Left colon (tissue), 2 donors: ENCODE data around the gene ECSIT. TPM values are rescaled to one million over a fixed set of nuclear protein-coding genes. Genes with fewer than 3 reads are reported as not detected.
"Not testable (repeated sequence)": the region's sequence is repeated elsewhere in the genome, so short reads cannot be mapped to it uniquely, and the experiment has no call there.

Experiments used
- ATAC-seq: fragments of 200-7000 bp; cut with Tn5 transposase; one replicate; pipeline ENCODE4 v1.9.1; 2020; ENCODE audit warnings: mild to moderate bottlenecking, moderate library complexity
- DNase-seq, 2 donors: peaks; one replicate each; pipeline ENCODE4 v3.0.0-alpha.2; 2020
- intact Hi-C, 2 donors: fragments of 100-400 bp; cut with DNase I in 1 of 2; cut with micrococcal nuclease in 1 of 2; formaldehyde crosslinking; loops; one replicate each; pipeline versions ENCODE4 v1.11.2 to v1.14.0; 2022; cut with DNase I, micrococcal nuclease
- total RNA-seq, 2 donors: library from RNA; stranded (reverse); fragmentation: NEBNext Ultra II Directional; extraction: Animal tissue kit (Norgen Biotek cat#: 25700); gene quantifications; one replicate each; pipeline ENCODE4 v1.2.1, GENCODE V29; 2021
- donor health status: DM: no; HTN: no; CAD: no.
- donor health status: DM: yes; HTN: yes; CAD: no.

The ECSIT gene
- total RNA-seq, 2 donors from 2014 or later: 52.8 to 64.5 TPM

- intact Hi-C loops: loop anchor here in 1 of 2 donors (10.0 kb wide), 1 partner anchor 189 kb away; the partner anchor contains the start of gene TSPAN16
- DNase-seq: no peak
- no peak for ATAC-seq
These were observed 45.4 kb downstream of the ECSIT start for GRCh38 chr19:11483366-11484111.

GRCh38 chr19:11482384-11483050 lies 46.4 kb downstream of the ECSIT start:
- intact Hi-C loops: loop anchor here in 1 of 2 donors (10.0 kb wide), 1 partner anchor 188 kb away; the partner anchor contains the start of gene TSPAN16
- DNase-seq (peak; percentile 71 to 87), ATAC-seq (peak; percentile 85)

GRCh38 chr19:11481534-11482383 lies 47.2 kb downstream of the ECSIT start:
- ATAC-seq (peak; percentile 50), DNase-seq (peak in 1 of 2 donors; percentile 39)
- intact Hi-C loops: loop anchor here in 1 of 2 donors (10.0 kb wide), 1 partner anchor 187 kb away; the partner anchor contains the start of gene TSPAN16

GRCh38 chr19:11480715-11481533 lies 48.0 kb downstream of the ECSIT start, which contains the start of gene ELAVL3:
Gene ELAVL3, minus strand, starts transcription at chr19:11481046. Its CDS starts 438 bp downstream, at chr19:11480608.
- no peak for ATAC-seq
- no peak for DNase-seq
- intact Hi-C loops: loop anchor here in 1 of 2 donors (10.0 kb wide), 1 partner anchor 186 kb away; the partner anchor contains the start of gene TSPAN16

GRCh38 chr19:11479898-11480714 lies 48.8 kb downstream of the ECSIT start:
- intact Hi-C loops: loop anchor here in 1 of 2 donors (10.0 kb wide), 1 partner anchor 185 kb away; the partner anchor contains the start of gene TSPAN16
- ATAC-seq (no peak), DNase-seq (no peak)

- DNase-seq: peak in 1 of 2 donors; percentile 36
- ATAC-seq: peak; percentile 59
- intact Hi-C loops: no loop called here
These were observed 49.6 kb downstream of the ECSIT start for GRCh38 chr19:11479090-11479897.

- ATAC-seq: no peak
- no peak for DNase-seq
- intact Hi-C loops: no loop called here
These were observed 50.5 kb downstream of the ECSIT start for GRCh38 chr19:11478167-11479089.

GRCh38 chr19:11475861-11476260 lies 53.1 kb downstream of the ECSIT start:
- DNase-seq: no peak
- no peak for ATAC-seq
- intact Hi-C loops: no loop called here

- intact Hi-C loops, DNase-seq, ATAC-seq: not testable (repeated sequence)
These were observed 53.6 kb downstream of the ECSIT start for GRCh38 chr19:11475343-11475742.

- DNase-seq: no peak
- intact Hi-C loops: no loop called here
- no peak for ATAC-seq
These were observed 55.2 kb downstream of the ECSIT start for GRCh38 chr19:11473725-11474124.

GRCh38 chr19:11468266-11468845 lies 60.6 kb downstream of the ECSIT start:
- intact Hi-C loops, ATAC-seq, DNase-seq: not testable (repeated sequence)

GRCh38 chr19:11465600-11465999 lies 63.3 kb downstream of the ECSIT start:
- ATAC-seq (no peak), DNase-seq (no peak)
- intact Hi-C loops: no loop called here

- DNase-seq (no peak), ATAC-seq (no peak)
- intact Hi-C loops: no loop called here
These were observed 64.3 kb downstream of the ECSIT start for GRCh38 chr19:11464333-11465265.

- intact Hi-C loops: no loop called here
- DNase-seq: no peak
These were observed 65.5 kb downstream of the ECSIT start for GRCh38 chr19:11463391-11463790.

More at GRCh38 chr19:11463391-11463790, 65.5 kb downstream of the ECSIT start:
- no peak for ATAC-seq
